A549 (cell line): Measurements from ENCODE around the gene PWWP3B. TPM values are rescaled to one million over a fixed set of nuclear protein-coding genes. Genes with fewer than 3 reads are reported as not detected.

Experiments
- ATAC-seq, 2 experiments: fragments of 200-7000 bp in 1 of 2; fragments of >200 bp in 1 of 2; cut with Nextera tagmentation in 1 of 2; cut with Tn5 transposase in 1 of 2; 3 replicates each; pipeline versions ENCODE4 v1.8.0 to v1.9.1; 2018 to 2020; ENCODE audit warnings: mild to moderate bottlenecking in 1 of 2, moderate library complexity in 1 of 2
- CTCF ChIA-PET: fragments of 300-600 bp; sonication (Branson Sonifier 250); formaldehyde crosslinking; extraction: SDS; loops from one replicate; lab custom pipeline; 2021; ENCODE audit warnings: antibody characterized with exemption, inconsistent platforms; lab: Yijun Ruan, JAX
- POLR2A ChIA-PET: fragments of 350-600 bp; formaldehyde crosslinking; extraction: SDS; loops from one replicate; lab custom pipeline; 2021; ENCODE audit warnings: antibody characterized with exemption, inconsistent platforms; lab: Yijun Ruan, JAX
- DNase-seq, 2 experiments: peaks; one replicate each; pipeline versions ENCODE4 v3.0.0 to v3.0.0-alpha.2; 2011 to 2016; ENCODE audit warnings: low read depth in 1 of 2, low spot score in 1 of 2
- FAIRE-seq: peaks from 2 replicates; lab custom pipeline; 2011; peaks lifted over from hg19 to GRCh38; lab: Jason Lieb, UNC
- H3K27ac ChIP-seq, 2 experiments: fragments of >200 bp; sonication (Bioruptor Twin); formaldehyde crosslinking; 3 replicates each; pipeline ENCODE4 v1.5.1; 2016 to 2017
- H3K4me1 ChIP-seq: fragments of >200 bp; sonication (Bioruptor Twin); formaldehyde crosslinking; 3 replicates; pipeline ENCODE4 v1.6.1; 2016
- H3K4me2 ChIP-seq: fragments of >200 bp; sonication (Bioruptor Twin); formaldehyde crosslinking; 3 replicates; pipeline ENCODE4 v1.6.1; 2016
- H3K4me3 ChIP-seq: fragments of >200 bp; sonication (Bioruptor Twin); formaldehyde crosslinking; 3 replicates; pipeline ENCODE4 v1.5.1; 2016
- H3K9me3 ChIP-seq: fragments of >200 bp; sonication (Bioruptor Twin); formaldehyde crosslinking; 3 replicates; pipeline ENCODE4 v1.6.1; 2016
- BHLHE40 ChIP-seq: IDR thresholded peaks from 2 replicates; pipeline ENCODE4 v1.6.1; 2012; ENCODE audit warnings: low read depth, low read length, inconsistent platforms
- CHD4 ChIP-seq: fragments of 200-600 bp; sonication (generic); IDR thresholded peaks from 2 replicates; pipeline ENCODE4 v1.6.1; 2016; ENCODE audit warnings: antibody characterized with exemption, mild to moderate bottlenecking, borderline replicate concordance
- ELK1 ChIP-seq: fragments of 150-350 bp; IDR thresholded peaks from 2 replicates; pipeline ENCODE4 v1.6.1; 2014; ENCODE audit warnings: low read depth, mild to moderate bottlenecking, low read length
- EP300 ChIP-seq, 2 experiments: fragments of >200 bp; sonication (Bioruptor Twin); formaldehyde crosslinking; IDR thresholded peaks; 2 replicates in 1 of 2; 3 replicates in 1 of 2; pipeline ENCODE4 v1.6.1; 2016 to 2017
- FOSL2 ChIP-seq, 2 experiments: fragments of 450-650 bp in 1 of 2; fragments of >200 bp in 1 of 2; sonication (Bioruptor Twin) in 1 of 2; formaldehyde crosslinking; IDR thresholded peaks; 2 replicates each; pipeline versions ENCODE4 v1.5.0 to v1.6.1; 2016 to 2020; ENCODE audit warnings: mild to moderate bottlenecking in 1 of 2, moderate library complexity in 1 of 2
- FOXS1 ChIP-seq: fragments of 250-450 bp; sonication (Bioruptor Pico); IDR thresholded peaks from 2 replicates; pipeline ENCODE4 v1.5.0; 2020; ENCODE audit warnings: mild to moderate bottlenecking, moderate library complexity
- GATA3 ChIP-seq: IDR thresholded peaks from 2 replicates; pipeline ENCODE4 v1.6.1; 2012; ENCODE audit warnings: borderline replicate concordance
- HMGXB4 ChIP-seq: fragments of 250-450 bp; sonication (Bioruptor Pico); IDR thresholded peaks from 2 replicates; pipeline ENCODE4 v1.5.0; 2021; ENCODE audit warnings: mild to moderate bottlenecking, moderate library complexity, borderline replicate concordance
- HOXA7 ChIP-seq: fragments of 250-450 bp; sonication (Bioruptor Pico); IDR thresholded peaks from 2 replicates; pipeline ENCODE4 v1.5.0; 2020; ENCODE audit warnings: mild to moderate bottlenecking, moderate library complexity
- HOXB5 ChIP-seq: fragments of 250-450 bp; sonication (Bioruptor Pico); IDR thresholded peaks from 2 replicates; pipeline ENCODE4 v1.5.0; 2020; ENCODE audit warnings: mild to moderate bottlenecking, moderate library complexity
- JUNB ChIP-seq: fragments of >200 bp; sonication (Bioruptor Twin); formaldehyde crosslinking; IDR thresholded peaks from 2 replicates; pipeline ENCODE4 v1.6.1; 2016
- MYC ChIP-seq: IDR thresholded peaks from 2 replicates; pipeline ENCODE4 v1.6.1; 2012; ENCODE audit warnings: mild to moderate bottlenecking, inconsistent platforms, low read length, improper control_type of control experiment, borderline replicate concordance
- PBX3 ChIP-seq: IDR thresholded peaks from 2 replicates; pipeline ENCODE4 v1.6.1; 2012
- RCOR1 ChIP-seq: fragments of 150-350 bp; IDR thresholded peaks from 2 replicates; pipeline ENCODE4 v1.6.1; 2014; ENCODE audit warnings: antibody characterized with exemption, low read length, low read depth
- RNF2 ChIP-seq: fragments of 200-600 bp; sonication (generic); IDR thresholded peaks from 2 replicates; pipeline ENCODE4 v1.6.1; 2016; ENCODE audit warnings: low read depth, mild to moderate bottlenecking, antibody characterized with exemption, moderate library complexity, borderline replicate concordance
- TP53 ChIP-seq: fragments of 250-450 bp; sonication (Bioruptor Pico); IDR thresholded peaks from 2 replicates; pipeline ENCODE4 v1.5.0; 2021; ENCODE audit warnings: mild to moderate bottlenecking, moderate library complexity
- ZSCAN20 ChIP-seq: fragments of 250-450 bp; sonication (Bioruptor Pico); IDR thresholded peaks from 2 replicates; pipeline ENCODE4 v1.8.0; 2022; ENCODE audit warnings: mild to moderate bottlenecking, moderate library complexity
- WGBS: methylation state at CpG from one replicate; pipeline ENCODE4 v1.1.6; 2017; ENCODE audit errors: missing lambda C conversion rate; 5-methylcytosine and 5-hydroxymethylcytosine counted together
- polyA plus RNA-seq, 4 experiments: library from polyadenylated mRNA; depleted of rRNA in 3 of 4; stranded (reverse); fragments of >200 nt; fragmentation: RNase III in 1 of 4; extraction: RNeasy Plus Mini Kit Qiagen cat#74134 plus additional on column Dnase treatment in 1 of 4; gene quantifications; 2 replicates in 3 of 4; 3 replicates in 1 of 4; pipeline ENCODE4 v1.2.3, GENCODE V29; 2011 to 2017

The PWWP3B gene
- polyA plus RNA-seq, 2 of the 4 experiments (the other 2 are of a cell fraction) = not detected

GRCh38 chrX:106201502-106202178 is 33.5 kb downstream of the PWWP3B start:
- CTCF ChIA-PET = no interaction called here
- H3K4me1 ChIP-seq = no peaks in the 10 kb centered on the region
- FAIRE-seq = no peak
- no peak for TF ChIP-seq RNF2
- TF ChIP-seq ELK1 = no peak
- no peak overlapping the region for H3K4me3 ChIP-seq
- no peak for DNase-seq
- no peaks in the 10 kb centered on the region for H3K9me3 ChIP-seq
- POLR2A ChIA-PET = no interaction called here
- WGBS = 0% methylated on average over 3 of the region's 3 CpGs
- no peak for ATAC-seq
- H3K27ac ChIP-seq = no peak overlapping the region
- H3K4me2 ChIP-seq = no peak overlapping the region

GRCh38 chrX:106203315-106203714 is 35.2 kb downstream of the PWWP3B start:
- Histone ChIP-seq H3K4me2 (no peak overlapping the region), H3K4me1 (no peaks in the 10 kb centered on the region)
- CTCF ChIA-PET = no interaction called here
- TF ChIP-seq EP300 (IDR thresholded peaks at IDR 0.05) = no peak
- TF ChIP-seq CHD4 = no peak
- TF ChIP-seq, all 56 proteins: peak for 0
- no peak for ATAC-seq
- Histone ChIP-seq H3K9me3 (no peaks in the 10 kb centered on the region), H3K27ac (no peak overlapping the region), H3K4me3 (no peak overlapping the region)
- POLR2A ChIA-PET = no interaction called here
- no peak for DNase-seq
- no peak for FAIRE-seq

- ATAC-seq (no peak), DNase-seq (no peak)
- POLR2A ChIA-PET = no interaction called here
- TF ChIP-seq TP53 (CRISPR knock-in tag) (no peak), HOXB5 (no peak), CHD4 (no peak), HOXA7 (CRISPR knock-in tag) (no peak), RCOR1 (no peak), MYC (no peak), FOSL2 (IDR thresholded peaks at IDR 0.05) (no peak), FOSL2 (CRISPR knock-in tag; IDR thresholded peaks at IDR 0.05) (no peak), BHLHE40 (no peak), FOXS1 (CRISPR knock-in tag) (no peak), PBX3 (no peak), EP300 (IDR thresholded peaks at IDR 0.05) (no peak), JUNB (no peak), HMGXB4 (CRISPR knock-in tag) (no peak), ZSCAN20 (no peak), GATA3 (no peak)
- TF ChIP-seq, all 56 proteins: peak for 0
- no peak overlapping the region for H3K4me3 ChIP-seq
- H3K27ac ChIP-seq = no peak overlapping the region
- no peak overlapping the region for H3K4me2 ChIP-seq
- no peak for FAIRE-seq
- H3K4me1 ChIP-seq = no peaks in the 10 kb centered on the region
- CTCF ChIA-PET = no interaction called here
- no peaks in the 10 kb centered on the region for H3K9me3 ChIP-seq
- WGBS = 4% methylated on average over 1 of the region's 1 CpG
These were observed 40.0 kb downstream of the PWWP3B start for GRCh38 chrX:106208154-106208553.

Other genes starting within 250 kb of the PWWP3B start
- gene SERPINA7, start 129.6 kb upstream of the PWWP3B start, polyA plus RNA-seq (2011; rRNA removed) = not detected in 2 replicates
- gene SERPINA7, start 129.6 kb upstream of the PWWP3B start, polyA plus RNA-seq (2017; fragmentation: RNase III; extraction: RNeasy Plus Mini Kit Qiagen cat#74134 plus additional on column Dnase treatment) = not detected in 3 replicates